K562 (cell line): Measurements from ENCODE around the gene PSD4.

Experiments
- CTCF ChIP-seq, 3 experiments: IDR thresholded peaks in 2 of 3; conservative IDR thresholded peaks in 1 of 3; 2 replicates each; pipeline ENCODE4 v1.5.1; 2011 to 2012; ENCODE audit warnings: low read length in 3 of 3, mild to moderate bottlenecking in 3 of 3, control low read depth in 2 of 3, improper control_type of control experiment in 1 of 3, inconsistent platforms in 1 of 3, low read depth in 1 of 3, mixed read lengths in 1 of 3, moderate library complexity in 1 of 3; ENCODE audit not compliant: insufficient read depth in 2 of 3
- KDM1A ChIP-seq, 2 experiments: fragments of 450-650 bp; IDR thresholded peaks; 2 replicates each; pipeline ENCODE4 v1.6.1; 2016; ENCODE audit warnings: mild to moderate bottlenecking in 2 of 2
- MAZ ChIP-seq, 2 experiments: fragments of 450-650 bp in 1 of 2; sonication (generic) in 1 of 2; formaldehyde crosslinking; IDR thresholded peaks in 1 of 2; conservative IDR thresholded peaks in 1 of 2; 2 replicates each; pipeline versions ENCODE4 v1.4.0 to v1.5.0; 2020; ENCODE audit warnings: mild to moderate bottlenecking in 1 of 2, missing genetic modification reagents in 1 of 2
- THRA ChIP-seq: fragments of 450-650 bp; IDR thresholded peaks from 2 replicates; pipeline ENCODE4 v1.6.1; 2017; ENCODE audit warnings: mild to moderate bottlenecking, moderate library complexity

- peak in 1 of 2 experiments; percentile 47; a peak in 1 of 4 replicates for TF ChIP-seq KDM1A (IDR thresholded peaks at IDR 0.05)
- TF ChIP-seq MAZ (CRISPR knock-in tag; conservative IDR thresholded peaks at IDR 0.05 in 1 of 2, IDR thresholded peaks at IDR 0.05 in 1 of 2), result no peak
- no peak for TF ChIP-seq THRA
- TF ChIP-seq CTCF (IDR thresholded peaks at IDR 0.05 in 2 of 3, conservative IDR thresholded peaks at IDR 0.05 in 1 of 3; ENCODE audit: insufficient read depth in 2 of 3, low read depth in 1 of 3, low read length in 3 of 3), result no peak
Observed at GRCh38 chr2:113234721-113235346, 61.1 kb downstream of the PSD4 start.
